Occipital lobe (tissue), 2 donors: Measurements from ENCODE around the gene FTH1. TPM values are rescaled to one million over a fixed set of nuclear protein-coding genes. Genes with fewer than 3 reads are reported as not detected.
"Not testable (repeated sequence)": the region's sequence is repeated elsewhere in the genome, so short reads cannot be mapped to it uniquely, and the experiment has no call there.

Experiments used
- DNase-seq: peaks from one replicate; lab custom pipeline; 2025; lab: John Stamatoyannopoulos, UW
- total RNA-seq: library from RNA; depleted of rRNA; stranded (reverse); fragments of >200 nt; gene quantifications from one replicate; pipeline ENCODE4 v1.2.3, GENCODE V29; 2014

Gene FTH1
- 252 TPM for total RNA-seq

DNA sequence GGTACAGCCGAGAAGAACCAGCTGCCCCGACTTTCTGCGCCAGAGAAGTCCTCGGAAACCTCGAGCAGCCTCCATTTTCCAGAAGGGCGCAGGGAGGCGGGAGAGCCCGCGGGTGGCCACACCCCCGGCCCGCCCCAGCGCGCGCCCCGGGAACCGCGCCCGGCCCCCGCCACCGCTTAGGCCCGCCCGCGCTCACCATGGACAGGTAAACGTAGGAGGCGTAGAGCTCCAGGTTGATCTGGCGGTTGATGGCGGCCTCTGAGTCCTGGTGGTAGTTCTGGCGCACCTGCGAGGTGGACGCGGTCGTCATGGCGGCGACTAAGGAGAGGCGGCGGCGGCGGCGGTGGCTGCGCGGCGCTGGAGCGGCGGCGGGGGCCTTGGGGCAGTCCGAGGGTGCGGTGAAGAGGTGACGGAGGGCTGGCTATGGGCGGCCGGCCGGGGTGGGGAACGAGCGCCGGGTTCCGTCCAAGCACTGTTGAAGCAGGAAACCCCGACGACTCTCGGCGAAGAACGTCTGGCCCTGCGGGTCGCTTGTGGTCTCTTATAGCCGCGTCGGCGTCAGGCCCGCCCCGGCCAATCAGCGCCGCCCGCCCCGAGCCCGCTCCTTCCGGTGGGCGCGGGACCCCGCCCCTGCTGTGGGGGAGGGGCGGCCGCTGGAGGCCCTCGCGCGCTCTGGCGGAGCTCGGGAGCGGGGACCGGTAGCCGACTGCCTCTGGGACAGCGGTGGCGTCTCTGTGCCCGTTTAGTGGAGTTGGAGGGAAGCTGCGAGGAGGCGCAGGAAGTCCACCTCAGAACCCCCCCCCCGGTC, at the start of gene FTH1:
TSS of gene FTH1 (minus strand) at position 519 of the 808 bp plus-strand sequence. CDS start at position 310, 209 bp downstream.
- DNase-seq = peak; percentile 89

DNA sequence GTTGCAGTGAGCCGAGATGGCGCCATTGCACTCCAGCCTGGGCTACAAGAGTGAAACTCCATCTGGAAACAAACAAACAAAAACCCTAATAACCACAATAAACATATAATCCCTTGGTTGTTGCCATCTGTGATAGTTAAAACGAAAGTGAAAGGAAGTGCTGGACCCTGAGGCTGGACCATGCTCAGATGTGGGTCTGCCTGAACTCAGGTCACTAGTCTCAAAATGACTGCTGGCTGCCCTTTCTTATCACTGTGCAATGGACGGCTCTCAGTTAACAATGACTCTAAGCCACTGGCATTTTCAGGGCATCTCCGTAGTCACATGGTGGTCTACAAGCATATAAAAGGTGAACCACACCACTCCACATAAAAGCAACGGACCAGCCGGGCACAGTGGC, 48.2 kb upstream of the FTH1 start:
- DNase-seq = no peak

DNA sequence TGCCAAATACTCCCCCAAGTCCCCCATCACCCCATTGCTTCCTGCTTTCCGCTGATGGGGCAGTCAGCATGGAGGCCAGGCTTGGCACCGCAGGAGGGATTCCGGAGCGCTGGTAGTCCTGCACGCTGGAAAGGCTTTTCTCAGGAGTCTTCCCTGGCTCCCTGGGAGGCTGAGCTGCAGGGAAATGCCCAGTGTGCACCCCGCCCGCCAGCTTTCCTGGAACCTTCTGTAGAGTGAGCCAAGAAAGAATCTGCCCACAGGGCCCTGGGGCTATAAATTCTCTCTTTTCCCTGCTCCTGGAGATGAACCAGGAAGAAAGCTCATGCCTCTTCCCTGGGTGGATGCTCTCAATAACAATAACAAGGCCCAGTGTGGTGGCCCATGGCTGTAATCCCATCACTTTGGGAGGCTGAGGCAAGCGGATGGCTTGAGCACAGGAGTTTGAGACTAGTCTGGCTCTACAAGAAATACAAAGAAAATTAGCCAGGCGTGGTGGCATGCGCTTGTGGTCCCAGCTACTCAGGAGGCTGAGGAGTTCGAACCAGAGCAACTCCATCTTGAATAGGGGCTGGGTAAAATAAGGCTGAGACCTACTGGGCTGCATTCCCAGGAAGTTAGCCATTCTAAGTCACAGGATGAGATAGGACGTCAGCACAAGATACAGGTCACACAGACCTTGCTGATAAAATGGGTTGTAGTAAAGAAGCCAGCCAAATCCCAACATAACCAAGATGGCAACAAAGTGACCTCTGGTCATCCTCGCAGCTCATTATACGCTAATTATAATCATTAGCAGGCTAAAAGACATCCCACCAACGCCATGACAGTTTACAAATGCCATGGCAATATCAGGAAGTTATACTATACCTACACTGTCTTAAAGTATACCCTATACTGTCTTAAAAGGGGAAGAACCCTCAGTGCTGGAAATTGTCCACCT, 46.4 kb upstream of the FTH1 start:
- DNase-seq = no peak

DNA sequence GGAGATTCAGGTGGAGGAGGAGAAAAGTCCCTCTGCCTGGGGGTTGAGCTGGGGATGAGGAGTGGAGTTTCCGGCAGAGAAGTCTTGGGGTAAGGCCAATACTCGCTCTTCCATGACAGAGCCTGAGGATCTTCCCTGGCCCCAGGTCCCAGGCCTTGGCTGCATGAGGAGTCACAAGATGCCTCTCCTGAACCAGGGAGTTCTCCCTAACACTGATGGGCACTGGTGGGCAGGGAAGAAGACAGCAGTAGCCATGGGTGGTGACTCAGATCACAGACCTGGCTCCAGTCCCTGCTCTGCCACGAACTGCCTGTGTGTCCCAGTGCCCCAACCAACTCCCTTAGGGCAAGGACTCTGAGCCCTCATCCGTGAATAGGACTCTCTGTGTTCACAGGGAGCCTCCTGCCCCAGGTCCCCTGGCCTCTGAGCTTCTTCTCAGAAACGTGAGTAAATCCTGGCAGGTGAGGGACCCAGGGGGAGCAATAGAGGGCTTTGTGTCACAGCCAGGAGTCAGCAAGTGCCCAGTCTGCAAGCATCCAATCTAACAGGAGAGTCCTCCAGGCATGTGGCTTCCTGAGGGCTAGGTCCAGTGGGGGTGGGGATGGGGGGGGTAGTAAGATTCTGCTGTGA, 45.5 kb upstream of the FTH1 start:
- no peak for DNase-seq

DNA sequence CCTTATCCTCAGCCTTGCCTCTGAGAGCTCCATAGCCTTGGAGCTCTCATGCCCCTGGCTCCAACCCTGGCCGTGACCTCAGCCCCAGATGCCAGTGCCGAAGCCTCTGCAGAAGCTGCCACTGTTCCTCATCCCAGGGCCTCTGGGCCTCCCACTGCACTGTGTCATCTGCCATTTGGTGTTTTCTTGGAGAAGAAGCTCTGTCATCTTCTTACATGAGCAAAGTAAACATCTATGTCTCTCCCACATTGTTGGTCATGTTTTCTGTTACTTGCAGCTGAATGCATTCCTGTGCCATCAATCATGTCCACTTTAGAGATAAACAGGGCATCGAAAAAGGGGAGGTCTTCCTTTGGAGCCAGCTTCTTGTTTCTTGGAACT, 45.0 kb upstream of the FTH1 start:
- no peak for DNase-seq

DNA sequence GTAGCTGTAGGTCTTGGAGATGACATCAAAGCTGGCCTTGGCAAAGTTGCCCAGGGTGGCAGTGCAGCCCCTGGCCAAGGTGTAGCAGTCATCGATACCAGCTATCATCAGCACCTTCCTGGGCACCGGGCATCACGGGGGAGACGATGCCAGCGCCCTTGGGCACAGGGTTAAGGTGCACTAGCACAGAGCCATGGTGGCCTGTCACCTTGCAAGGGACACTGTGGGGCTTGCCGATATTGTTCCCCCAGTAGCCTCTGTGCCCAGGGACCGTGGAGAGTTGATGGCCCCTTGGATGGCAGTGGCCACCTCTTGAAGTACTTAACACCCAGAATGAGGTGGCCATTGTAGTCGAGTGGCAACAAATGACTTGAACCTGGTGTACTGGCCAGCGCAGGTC, 44.4 kb upstream of the FTH1 start:
- DNase-seq = no peak

DNA sequence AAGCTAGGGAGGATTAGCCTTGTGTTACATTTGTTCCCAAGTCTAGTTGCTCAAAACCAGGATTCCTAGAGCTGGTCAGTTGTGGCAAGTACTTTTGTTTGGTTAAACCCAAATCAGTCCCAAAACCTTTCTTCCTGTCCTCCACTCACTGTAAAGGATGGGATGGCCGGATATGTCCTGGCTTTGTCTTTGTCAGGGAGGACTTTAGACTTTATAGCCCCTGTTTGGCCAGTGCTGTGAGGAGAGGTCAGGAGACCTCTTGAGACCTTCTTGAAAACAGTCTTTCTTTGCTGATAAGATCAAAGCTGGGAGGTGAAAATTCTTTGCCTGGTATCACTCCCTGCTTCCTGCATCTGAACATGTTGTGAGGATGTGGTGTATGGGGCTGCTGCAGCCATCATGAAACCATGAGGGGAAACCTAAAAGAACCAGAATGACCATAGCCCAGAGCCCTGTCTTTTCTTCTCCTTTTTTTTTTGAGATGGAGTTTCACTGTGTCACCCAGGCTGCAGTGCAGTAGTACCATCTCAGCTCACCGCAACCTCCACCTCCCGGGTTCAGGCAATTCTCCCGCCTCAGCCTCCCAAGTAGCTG, 43.6 kb upstream of the FTH1 start:
- DNase-seq = no peak

DNA sequence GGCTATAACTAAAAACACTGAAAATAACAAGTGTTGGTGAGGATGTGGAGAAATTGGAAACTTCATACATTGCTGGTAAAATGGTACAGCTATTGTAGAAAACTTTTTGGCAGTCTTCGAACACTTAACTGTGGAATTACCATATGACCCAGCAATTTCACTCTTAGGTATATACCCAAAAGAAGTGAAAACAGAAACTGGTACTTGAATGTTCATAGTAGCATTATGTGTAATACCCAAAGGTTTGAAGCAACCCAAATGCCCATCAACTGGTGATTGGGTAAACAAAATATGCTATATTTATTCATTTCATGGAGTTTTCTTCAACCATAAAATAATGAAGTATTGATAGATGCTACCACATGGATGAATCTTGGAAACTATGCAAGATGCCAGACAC, 40.8 kb upstream of the FTH1 start:
- DNase-seq = no peak

DNA sequence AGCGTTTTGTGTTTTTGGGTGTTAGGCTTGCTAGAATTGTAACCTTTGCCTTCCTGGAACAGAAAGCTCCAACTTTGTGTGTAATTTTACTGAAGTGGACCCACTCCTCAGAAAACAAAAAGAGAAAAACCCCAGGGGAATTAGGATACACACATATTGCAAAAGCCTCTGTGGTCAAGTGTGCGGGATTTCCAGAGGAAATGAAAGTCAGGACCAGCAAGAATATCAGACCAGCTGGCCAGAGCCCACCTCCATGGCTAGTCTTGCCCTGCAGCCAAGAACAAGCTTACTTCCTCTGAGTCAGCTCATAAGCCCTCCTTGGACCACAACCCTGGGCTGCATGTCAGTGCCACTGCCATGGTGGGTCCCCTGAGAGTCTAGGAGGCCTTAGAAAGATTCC, 37.0 kb upstream of the FTH1 start:
- DNase-seq = no peak

DNA sequence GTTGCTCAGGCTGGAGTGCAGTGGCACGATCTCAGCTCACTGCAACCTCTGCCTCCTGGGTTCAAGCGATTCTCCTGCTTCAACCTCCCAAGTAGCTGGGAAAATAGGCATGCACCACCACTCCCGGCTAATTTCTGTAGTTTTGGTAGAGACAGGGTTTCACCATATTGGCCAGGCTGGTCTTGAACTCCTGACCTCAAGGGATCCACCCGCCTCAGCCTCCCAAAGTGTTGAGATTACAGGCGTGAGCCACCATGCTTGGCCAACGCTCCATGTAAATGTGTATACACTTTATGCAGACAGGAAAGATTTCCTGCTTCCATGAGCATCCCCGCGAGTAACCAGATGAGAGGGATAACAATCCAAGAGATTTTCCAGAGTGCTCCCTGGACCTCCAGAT, 34.8 kb upstream of the FTH1 start:
- DNase-seq = not testable (repeated sequence)

DNA sequence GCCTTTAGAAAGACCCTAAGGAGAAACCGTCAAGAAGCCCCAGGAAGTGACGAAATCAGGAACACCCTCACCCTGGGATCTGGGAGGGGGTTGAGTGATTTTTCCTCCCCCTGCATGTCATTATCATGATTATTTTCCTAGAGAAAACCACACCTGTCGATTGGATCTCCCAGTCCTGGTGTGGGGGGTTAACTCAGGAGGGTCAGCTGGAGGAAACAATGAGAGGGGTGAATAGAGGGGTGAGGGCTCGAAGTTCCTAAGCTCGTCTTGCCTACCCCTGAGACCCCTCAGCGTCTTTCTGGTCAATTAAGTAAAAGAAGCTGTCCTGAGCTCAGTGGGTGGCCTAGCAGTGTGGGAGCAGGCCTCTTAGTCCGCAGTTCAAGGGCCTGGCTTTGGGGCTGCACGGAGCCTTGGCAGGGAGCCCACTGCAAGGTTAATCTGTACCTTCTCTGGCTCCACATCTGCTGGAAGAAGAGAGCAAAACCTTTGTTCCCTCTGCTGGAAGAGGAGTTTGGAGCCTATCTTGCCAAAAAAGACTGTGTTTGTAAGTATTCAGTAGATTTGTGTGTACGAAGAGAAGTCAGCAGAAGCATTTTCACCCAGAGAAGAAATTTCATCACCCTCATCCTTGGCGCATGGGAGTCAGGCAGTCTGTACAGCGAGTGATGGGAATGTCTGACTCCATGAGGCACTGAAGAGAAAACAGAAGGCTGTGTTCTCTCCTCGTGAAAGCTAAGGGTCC, 34.2 kb upstream of the FTH1 start:
- no peak for DNase-seq

DNA sequence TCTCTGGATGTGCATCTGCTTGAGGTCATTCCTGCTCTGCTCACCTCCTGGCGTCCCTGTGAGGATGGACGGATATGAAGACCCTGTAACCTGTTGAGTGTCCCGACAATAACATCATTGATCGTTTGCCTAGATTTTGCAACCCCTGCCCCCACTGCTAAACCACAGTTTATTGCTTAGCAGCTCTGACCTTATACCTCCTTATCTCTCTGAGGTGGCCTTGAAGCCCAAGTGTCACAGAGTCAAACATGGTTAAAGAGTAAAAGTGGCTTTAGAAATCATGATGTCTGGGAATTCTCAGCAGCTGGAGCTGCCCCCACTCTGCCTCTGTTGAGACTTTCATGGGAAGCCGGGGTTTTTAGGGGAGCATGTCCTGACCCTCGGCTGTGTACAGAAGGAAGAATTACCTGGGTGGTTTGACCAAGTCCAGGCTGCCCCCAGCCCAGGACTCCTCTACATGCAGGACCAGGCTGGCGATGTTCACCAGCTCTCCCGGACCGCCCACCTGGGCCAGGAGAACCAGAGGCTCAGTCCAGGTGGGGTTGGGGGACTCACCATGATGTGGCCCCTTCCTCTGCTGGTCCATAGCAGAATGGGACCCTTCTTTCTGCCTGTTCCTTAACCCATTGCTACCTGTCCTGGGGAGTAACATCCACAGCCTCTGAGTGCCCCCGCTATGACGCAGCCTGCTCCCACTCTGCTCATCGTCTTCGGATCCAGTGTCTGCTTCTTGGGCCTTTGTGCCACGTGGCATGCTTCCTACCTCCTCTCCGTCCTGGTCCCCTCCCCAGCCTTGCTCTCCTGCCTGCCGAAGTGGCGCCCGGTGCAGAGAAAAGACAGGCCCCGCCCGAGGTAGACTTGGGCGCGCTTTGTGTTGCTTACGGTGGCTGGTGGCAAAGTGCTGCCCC, 33.4 kb upstream of the FTH1 start:
- DNase-seq = no peak

DNA sequence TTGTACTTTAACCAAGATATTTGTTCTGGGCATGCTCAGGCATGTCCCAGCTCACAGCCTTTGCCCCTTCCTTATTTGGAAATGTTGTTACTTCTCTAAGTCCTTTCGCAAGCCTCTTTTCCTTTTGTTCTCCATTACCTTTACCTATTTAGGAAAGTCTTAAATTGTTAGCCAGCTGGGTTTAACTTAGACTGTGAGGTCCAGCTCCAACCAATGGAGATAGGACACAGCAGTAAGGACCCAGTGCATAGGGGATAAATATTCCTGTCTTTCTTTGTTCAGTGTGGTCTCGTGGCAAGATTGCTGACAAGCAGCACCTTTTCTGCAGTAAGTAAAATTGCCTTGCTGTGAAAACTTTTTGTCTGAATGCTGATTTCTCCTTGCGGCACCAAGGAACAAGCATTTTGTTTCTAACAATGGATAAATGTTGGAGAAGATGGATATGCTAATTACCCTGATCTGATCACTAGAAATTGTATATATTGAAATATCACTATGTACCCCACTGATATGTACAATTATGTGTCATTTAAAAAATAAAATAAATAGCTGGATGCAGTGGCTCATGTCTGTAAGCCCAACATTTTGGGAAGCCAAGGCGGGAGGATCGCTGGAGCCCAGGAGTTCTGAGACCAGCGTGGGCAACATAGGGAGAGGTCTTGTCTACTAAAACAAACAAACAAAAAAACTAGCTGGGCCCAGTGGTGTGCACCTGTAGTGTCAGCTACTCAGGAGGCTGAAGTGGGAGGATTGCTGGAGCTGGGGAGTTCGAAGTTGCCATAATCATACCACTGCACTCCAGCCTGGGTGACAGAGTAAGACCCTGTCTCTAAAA, 31.9 kb upstream of the FTH1 start:
- no peak for DNase-seq

DNA sequence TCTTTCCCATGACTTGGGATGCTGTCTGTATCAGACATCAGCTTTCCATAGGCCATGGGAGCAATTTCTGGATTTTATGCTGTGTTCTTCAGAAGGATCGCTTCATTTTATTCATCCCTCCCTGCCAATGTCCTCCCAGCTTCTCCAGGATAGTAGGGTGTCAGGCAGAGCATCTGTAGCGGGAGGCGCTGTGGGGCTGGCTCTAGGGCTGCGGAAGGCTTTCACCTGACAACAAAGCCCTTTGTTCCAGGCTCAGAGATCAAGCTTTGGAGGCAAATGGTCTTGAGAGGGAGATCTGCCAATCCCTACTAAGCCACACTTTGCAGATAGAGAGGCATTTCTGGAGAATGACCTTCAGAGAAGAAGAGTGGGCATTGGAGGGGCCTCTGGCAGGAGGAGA, 29.5 kb upstream of the FTH1 start:
- peak; percentile 58 for DNase-seq

DNA sequence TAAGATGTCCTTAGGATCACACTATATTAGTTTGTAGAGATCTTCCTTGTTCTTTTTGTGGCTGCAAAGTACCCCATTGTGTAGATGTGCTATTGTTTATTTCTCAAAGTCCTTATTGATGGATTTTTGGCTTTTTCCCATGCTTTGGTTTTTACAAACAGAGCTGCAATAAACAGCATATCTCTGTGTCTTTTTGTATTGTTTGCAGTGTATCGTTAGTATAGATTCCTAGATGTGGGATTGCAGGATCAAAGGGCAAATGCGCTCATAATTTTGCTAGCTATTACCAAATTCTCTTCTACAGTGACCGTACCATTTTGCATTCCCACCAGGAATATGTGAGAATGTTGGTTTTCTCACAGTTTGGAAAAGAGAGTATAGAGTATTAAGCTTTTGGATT, 27.5 kb upstream of the FTH1 start:
- DNase-seq = no peak

DNA sequence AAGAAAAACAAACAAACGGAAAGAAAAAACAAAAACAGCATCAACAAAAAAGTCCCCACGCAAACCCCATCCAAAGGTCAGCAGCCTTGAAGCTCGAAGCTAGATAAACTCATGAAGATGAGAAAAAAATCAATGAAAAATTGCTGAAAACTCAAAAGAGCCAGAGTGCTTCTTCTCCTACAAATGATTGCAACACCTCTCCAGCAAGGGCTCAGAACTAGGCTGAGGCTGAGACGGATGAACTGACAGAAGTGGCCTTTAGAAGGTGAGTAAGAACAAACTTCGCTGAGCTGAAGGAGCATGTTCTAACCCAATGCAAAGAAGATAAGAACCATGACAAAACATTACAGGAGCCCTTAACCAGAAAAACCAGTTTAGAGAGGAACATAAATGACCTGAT, 18.4 kb upstream of the FTH1 start:
- DNase-seq = no peak

DNA sequence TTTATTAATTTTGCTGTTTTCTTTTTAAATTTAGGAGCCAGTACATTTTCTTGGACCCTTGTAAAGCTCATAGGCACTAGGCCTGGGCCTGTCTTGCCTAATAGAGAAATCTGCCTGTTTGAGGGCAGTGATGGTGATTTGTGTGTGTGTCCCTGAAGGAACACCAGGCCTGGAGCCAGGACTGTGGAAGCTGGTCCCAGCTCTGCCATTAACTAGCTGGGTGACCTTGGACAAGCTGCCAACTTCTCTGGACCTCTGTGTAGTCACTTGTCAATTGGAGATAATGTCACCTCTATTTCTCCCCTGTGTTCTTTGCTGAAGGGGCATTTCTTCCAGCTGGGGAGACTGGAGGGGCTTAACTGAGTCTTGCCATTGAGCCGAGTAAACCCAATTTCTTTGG, 16.0 kb upstream of the FTH1 start:
- DNase-seq = no peak

DNA sequence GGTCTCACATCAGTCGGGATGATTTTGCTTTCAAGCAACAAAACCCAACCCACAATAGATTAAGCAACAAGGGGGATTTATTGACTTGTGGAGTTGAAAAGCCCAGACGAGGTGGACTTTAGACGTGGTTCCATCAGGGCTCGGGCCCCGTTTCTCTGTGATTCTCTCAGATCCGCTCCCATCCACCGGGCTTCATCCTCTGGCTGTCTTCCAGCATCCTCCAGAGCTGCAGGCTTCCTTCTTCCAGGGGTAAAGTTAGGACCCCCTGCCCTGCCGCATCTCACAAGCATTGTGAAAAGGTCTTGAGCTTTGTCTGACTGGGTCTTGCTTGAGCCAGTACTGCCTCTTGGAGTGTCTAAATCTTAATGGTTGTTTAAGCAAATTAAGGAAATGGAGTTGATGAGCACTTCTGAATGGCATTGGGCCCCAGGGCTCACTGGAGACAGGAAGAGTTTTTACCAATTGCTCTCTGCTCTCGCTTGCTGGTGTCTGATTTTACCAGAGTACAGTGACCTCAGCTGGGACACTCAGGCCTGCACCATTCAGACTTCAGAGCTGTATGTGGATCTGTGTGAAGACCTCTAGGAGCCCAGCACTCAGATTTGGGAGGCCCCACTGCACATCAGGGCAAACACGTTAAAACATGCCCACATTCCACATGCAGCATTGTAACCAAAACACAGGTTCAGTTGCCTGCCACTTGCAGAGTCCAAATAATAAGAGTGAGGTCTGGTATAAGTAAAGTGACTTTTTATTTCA, 13.5 kb upstream of the FTH1 start:
- no peak for DNase-seq
